IPS-11a (cell line): ENCODE measurements around the gene PILRA.
"Not testable (repeated sequence)": the region's sequence is repeated elsewhere in the genome, so short reads cannot be mapped to it uniquely, and the experiment has no call there.

Experiments
- H3K4me3 ChIP-seq: one replicate; pipeline ENCODE4 v1.5.1; 2013; ENCODE audit warnings: low read depth, low read length, control low read depth

The PILRA gene

GRCh38 chr7:100376066-100376465 is 2.8 kb downstream of the PILRA start:
- no peak overlapping the region for H3K4me3 ChIP-seq

DNA sequence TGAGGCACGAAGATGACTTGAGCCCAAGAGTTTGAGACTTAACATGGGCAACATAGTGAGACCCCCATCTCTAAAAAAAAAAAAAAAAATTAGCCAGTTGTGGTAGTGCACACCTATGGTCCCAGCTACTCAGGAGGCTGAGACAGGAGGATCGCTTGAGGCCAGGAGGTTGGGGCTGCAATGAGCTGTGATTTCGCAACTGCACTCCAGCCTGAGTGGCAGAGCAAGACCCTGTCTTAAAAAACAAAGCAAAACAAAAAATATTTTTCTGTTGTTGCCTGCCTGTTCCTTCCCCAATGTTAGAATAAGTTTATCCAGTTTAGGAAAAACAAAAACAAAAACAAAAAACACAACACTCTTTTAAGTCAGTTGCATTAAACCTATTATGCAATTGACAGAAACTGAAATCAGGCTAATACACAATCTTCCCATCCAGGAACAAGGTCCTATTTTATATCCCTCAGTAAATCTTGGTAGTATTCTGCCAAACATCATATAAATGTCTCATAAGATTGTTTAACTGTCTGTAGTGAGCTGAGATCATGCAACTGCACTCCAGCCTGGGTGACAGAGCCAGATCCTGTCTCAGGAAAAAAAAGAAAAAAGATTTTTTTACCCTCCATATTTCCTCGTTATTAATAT is 4.9 kb downstream of the PILRA start:
- no peak overlapping the region for H3K4me3 ChIP-seq

DNA sequence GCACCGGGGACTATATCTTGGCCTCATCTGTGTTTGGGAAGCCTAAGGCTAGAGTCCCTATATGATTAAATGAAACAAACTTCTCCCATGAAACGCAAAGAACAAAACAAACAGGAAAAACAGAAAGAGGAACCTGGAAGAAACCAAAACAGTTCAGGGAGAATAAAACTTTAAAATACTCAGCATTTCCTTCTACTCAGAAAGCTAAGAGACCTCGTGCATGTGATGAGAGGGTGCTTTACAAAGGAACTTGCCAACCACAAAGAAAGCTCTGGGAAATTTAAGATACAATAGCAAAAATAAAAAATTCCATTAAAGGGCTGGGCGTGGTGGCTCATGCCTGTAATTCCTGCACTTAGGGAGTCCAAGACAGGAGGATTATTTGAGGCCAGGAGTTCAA is 6.9 kb downstream of the PILRA start:
- H3K4me3 ChIP-seq: no peak overlapping the region

- not testable (repeated sequence) for H3K4me3 ChIP-seq
Measured at GRCh38 chr7:100381531-100382233, 8.4 kb downstream of the PILRA start.

GRCh38 chr7:100382234-100382853 is 9.1 kb downstream of the PILRA start:
- not testable (repeated sequence) for H3K4me3 ChIP-seq

- no peak overlapping the region for H3K4me3 ChIP-seq
Measured at GRCh38 chr7:100384628-100385294, 11.5 kb downstream of the PILRA start.

- no peak overlapping the region for H3K4me3 ChIP-seq
Measured at GRCh38 chr7:100386940-100387339, 13.7 kb downstream of the PILRA start.

DNA sequence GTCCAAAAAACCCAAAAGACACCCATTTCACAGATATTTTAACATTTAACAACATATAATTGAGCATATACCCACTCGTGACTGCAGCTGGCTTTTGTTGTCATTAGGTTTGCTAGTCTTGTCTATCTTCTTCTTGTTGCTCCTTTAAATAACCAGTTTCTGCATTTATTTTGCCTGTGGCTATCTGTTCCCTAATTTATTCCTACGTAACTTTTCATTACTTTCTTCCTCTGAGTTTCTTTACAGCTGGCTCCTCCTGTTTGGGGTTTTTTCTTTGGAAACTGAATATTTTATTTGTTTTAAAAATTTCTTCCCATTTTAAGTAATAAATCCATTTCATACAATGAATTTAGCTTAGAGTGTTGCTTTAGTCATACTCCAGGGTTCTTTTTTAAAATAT is 14.4 kb downstream of the PILRA start:
- no peak overlapping the region for H3K4me3 ChIP-seq

DNA sequence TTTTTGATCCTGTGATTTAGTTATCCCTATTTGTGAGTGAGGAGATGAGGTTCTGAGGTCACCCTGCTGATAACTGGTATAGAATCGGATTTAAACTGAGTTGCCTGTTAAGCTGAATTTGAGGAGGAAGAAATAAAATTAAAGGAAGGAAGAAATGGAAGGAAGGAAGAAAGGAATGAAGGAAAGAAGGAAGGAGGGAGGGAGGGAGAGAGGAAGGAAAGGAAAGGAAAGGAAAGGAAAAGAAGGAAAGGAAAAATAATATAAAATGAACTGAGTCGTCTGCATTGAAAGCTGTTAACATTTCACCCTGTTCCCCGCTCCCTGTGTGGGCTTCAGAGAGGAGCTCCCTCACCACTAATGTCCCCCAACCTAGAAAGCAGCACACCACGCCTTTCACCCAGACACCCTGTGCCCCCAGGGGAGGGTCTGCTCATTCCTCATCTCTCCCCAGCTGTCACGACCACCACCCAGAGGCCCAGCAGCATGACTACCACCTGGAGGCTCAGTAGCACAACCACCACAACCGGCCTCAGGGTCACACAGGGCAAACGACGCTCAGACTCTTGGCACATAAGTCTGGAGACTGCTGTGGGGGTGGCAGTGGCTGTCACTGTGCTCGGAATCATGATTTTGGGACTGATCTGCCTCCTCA is 16.3 kb downstream of the PILRA start:
- no peak overlapping the region for H3K4me3 ChIP-seq

GRCh38 chr7:100390286-100391009 is 17.2 kb downstream of the PILRA start:
- no peak overlapping the region for H3K4me3 ChIP-seq

DNA sequence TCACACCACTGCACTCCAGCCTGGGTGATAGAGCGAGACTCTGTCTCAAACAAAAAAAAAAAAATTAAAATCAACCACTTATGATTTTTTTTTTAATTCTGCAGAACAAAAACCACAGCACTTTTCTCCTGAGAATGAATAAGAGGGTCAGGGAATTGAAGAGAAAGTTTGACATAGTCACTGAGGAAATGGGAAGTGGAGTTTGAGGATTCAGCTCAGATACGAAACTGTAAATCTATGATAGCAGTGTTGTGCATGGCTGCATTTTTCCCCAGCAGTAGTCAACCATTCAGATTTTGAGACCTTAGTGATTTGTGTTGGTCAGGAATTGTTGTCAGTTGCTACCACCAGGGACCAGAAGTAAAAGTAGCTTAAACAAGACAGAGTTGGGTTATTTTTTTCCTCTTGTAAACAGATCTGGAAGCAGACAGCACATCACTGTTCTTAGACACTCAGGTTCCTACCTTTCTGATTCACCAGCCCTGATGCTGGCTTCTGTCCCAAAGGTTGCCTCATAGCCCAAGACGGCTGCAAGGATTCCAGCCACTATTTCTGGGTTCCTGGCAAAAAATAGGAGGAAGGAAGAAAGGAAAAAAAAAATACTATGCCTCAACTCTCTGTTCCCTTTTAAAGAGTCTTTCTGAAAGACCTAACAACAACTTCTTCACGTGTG is 20.1 kb downstream of the PILRA start:
- H3K4me3 ChIP-seq: no peak overlapping the region

GRCh38 chr7:100394077-100394476 is 20.8 kb downstream of the PILRA start:
- no peak overlapping the region for H3K4me3 ChIP-seq

DNA sequence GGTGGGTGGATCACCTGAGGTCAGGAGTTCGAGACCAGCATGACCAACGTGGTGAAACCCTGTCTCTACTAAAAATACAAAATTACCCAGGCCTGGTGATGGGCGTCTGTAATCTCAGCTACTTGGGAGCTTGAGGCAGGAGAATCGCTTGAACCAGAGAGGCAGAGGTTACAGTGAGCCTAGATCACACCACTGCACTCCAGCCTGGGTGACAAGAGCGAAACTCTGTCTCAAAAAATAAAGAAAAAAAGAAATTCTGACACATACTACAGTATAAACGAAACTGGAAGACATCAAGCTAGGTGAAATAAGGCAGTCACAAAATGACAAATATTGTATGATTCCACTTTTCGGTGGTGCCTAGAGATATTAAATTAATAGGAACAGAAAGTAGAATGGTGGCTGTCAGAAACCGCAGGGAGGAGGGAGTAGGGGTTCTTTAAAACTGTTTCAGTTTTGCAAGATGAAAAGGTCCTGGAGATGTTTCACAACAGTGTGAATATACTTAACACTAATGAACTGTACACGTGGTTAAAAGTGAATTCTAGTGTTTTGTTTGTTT is 23.2 kb downstream of the PILRA start:
- no peak overlapping the region for H3K4me3 ChIP-seq

DNA sequence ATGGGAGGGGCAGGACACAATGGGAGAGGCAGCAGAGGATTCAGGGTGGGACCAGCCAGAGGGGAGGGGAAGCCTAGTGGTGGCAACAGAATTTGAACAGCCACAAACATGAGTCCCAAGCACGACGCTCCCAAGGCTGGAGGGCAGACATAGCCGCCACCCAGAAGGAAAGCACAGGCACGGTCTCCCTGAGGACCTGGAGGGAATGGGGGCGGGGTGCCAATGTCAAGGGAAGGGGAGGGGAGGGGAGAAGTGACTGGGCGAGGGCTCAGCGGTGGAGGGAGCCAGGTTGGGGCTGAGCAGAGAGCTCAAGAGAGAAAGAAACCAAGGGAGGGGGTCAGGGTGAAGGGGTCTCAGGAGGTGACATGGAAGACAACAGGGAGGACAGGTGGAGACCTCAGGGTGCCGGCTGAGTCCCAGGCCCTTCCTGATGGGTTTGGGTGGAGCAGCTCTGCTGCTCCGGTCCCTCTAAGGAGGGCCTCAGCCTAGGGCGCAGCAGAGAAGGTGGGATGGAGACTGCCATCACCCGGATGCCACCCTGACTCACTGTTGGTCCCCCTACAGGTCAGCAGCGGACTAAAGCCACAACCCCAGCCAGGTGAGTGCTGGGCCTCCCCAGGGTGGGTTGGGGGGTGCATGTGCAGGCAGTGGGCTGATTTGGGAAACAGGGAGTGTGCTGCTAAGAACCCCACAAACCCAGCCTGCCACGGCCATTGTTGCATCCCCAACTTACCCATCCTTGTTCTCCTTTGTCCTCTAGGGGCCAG is 24.2 kb downstream of the PILRA start:
- no peak overlapping the region for H3K4me3 ChIP-seq

GRCh38 chr7:100398239-100398638 is 25.0 kb downstream of the PILRA start:
- H3K4me3 ChIP-seq: no peak overlapping the region

DNA sequence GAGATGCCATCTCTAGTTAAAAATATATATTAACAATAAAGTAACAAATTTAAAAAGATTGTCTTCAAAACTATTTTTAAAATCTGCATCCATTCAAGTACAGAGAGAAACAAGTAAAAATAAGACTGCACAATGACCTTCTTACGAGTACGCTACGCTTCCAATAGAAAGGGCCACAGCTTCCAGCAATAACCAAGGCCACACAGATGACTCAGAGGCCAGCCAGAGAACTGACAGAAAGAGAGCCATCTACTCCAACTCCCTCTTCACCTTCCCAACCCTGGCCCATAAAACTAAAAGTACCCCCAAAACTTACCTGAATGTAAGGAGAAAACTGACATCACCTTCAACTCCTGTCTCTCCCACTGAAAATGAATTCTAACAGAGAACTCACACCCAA is 26.8 kb downstream of the PILRA start:
- no peak overlapping the region for H3K4me3 ChIP-seq

DNA sequence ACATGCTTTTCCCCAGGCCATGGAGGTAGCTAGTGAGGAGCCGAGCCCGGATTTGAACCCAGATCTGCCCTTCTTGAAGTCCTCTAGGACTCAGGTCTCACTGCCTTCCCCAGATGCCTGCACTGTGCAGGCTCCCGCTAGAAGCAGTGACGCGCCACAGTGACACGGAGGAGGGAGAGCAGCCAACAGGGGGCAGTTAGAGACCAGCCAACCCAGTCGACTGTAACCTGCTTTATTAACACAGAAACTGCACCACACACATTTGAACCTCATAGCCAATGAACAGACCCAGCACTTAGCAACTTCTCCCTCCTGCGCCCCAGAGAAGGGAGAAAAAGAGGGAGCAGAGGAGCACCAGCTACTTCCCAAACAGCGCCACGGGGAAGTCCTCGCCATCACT is 27.4 kb downstream of the PILRA start:
- no peak overlapping the region for H3K4me3 ChIP-seq

GRCh38 chr7:100401811-100402210 is 28.5 kb downstream of the PILRA start:
- no peak overlapping the region for H3K4me3 ChIP-seq

DNA sequence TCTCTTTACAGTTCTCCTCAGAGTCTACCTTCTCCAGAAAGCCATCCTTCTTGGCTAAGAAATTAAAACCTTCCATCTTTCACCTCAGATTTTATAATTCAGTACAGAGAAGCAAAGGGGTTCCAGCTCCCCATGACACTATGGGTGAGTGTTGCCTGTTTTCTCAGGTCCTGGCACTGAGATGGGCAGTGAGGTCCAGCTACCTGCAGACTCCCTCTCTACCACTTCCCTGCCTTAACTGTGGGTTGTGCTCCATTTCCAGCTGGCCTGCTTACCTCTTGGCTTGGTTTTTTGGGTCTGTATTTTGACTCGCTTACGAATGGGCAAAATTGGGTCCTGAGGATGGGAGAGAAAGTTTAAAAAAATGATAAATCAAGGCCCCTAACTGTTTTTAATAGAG is 29.0 kb downstream of the PILRA start:
- no peak overlapping the region for H3K4me3 ChIP-seq
